Right ventricle myocardium inferior (tissue), 1 donor: ENCODE measurements around the gene RAB11FIP3. TPM values are rescaled to one million over a fixed set of nuclear protein-coding genes. Genes with fewer than 3 reads are reported as not detected.

Experiments used
- ATAC-seq: fragments of 200-7000 bp; cut with Tn5 transposase; one replicate; pipeline ENCODE4 v1.9.1; 2020; ENCODE audit warnings: mild to moderate bottlenecking, moderate library complexity
- DNase-seq: peaks from one replicate; pipeline ENCODE4 v3.0.0; 2021; ENCODE audit errors: missing footprints
- intact Hi-C: fragments of 100-400 bp; cut with DNase I; formaldehyde crosslinking; loops from one replicate; pipeline ENCODE4 v1.11.0; 2022
- microRNA-seq: library from miRNA; unstranded; fragments of <30 nt; microRNA quantifications from one replicate; pipeline ENCODE4 v1.2.0, GENCODE V29; 2020
- total RNA-seq: library from RNA; stranded (reverse); fragmentation: NEBNext Ultra II Directional; extraction: Animal tissue kit (Norgen Biotek cat#: 25700); gene quantifications from one replicate; pipeline ENCODE4 v1.2.1, GENCODE V29; 2021
- donor health status: DM: no; HTN: yes; CAD: no; lungs with severe emphysema.

The RAB11FIP3 gene
- total RNA-seq, 1 donor from 2014 or later: 23.3 TPM

DNA sequence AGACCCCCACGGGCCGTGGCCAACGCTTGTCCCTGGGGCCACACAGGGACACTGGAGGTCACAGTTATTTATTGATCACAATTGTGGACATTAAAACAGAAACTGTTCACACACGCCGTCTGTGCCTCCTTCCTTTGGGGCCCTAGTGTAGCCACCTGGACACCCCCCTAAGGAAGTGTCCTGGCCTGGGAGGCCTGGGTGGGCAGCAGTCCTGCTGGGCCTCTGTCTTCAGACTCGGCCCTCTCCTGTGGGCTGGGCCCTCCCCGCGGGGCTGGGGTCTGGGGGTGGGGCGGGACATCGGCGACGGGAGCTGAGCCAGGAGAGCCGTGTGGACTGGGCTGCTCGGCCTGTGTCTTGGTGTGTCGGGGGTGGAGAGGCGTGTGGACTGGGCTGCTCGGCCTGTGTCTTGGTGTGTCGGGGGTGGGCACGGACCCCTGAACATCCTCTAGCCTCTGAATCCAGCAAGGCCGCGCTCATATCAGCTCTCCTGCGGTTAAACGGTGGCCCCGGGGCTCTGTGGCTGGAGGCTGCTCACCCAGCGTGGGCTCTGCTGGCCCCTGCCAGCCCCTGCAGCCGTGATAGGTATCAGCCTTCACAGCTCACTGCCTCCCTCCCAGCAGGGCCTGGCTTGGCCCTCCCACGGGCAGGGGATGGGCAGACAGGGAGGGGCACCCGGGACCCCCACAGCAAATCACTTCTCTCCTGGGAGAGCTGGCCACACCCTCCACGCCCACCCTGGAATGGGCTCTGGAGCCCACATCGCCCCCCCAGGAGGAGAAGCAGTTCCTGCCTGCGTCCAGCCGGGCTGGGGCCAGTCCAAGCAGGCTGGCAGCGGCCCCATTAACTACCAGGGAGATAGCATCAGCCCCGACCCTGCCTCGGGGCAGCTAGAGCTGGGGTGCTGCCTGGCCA, 140.2 kb downstream of the RAB11FIP3 start:
- DNase-seq (no peak), ATAC-seq (no peak)
- intact Hi-C loops: no loop called here

DNA sequence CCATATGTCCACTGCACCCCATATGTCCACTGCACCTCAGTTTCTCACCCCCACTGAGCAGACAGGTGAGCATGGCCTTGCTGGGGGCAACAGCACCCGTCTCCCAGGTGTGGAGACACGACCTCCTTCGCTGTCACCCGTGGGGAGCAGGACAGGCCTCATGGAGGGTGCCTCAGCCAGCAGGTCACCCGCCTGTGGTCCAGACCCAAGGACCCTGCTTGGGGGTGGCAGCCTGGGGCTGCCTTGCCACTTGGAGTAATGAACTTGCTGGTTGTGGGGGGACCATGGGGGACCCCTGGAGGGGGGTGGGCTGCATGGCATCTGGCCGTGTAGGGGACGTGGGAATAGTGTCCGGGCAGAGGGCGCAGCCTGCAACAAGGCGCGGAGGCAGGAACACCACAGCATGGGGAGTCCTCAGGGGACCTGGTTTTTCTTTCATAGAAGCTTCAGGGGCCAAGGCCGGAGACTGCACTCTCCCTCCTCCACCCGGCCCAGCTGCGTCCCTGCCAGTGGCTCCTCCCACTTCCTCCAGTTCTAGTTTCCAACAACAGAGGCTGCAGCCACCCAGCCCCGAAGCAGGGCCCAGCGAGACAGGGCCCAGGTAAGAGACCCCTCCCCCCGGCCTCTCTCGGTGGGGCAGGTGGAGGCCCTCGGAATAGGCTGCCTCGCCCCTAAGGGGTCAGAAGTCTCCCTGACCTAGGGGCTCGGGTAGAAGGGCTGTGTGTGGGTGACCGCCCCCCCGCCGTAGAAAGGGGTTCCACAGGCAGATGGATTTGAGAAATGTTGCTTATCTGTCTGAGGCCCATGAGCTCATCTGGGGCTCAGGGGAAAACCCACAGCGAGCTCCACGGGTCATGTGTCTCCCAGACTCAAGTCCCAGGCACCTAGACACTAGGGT, 141.3 kb downstream of the RAB11FIP3 start, which contains the start of gene NHLRC4:
Gene NHLRC4, plus strand, starts transcription at position 531 of the 898 bp plus-strand sequence. CDS start 1,043 bp downstream, outside the sequence.
- intact Hi-C loops: no loop called here
- DNase-seq (peak; percentile 90), ATAC-seq (peak; percentile 61)

DNA sequence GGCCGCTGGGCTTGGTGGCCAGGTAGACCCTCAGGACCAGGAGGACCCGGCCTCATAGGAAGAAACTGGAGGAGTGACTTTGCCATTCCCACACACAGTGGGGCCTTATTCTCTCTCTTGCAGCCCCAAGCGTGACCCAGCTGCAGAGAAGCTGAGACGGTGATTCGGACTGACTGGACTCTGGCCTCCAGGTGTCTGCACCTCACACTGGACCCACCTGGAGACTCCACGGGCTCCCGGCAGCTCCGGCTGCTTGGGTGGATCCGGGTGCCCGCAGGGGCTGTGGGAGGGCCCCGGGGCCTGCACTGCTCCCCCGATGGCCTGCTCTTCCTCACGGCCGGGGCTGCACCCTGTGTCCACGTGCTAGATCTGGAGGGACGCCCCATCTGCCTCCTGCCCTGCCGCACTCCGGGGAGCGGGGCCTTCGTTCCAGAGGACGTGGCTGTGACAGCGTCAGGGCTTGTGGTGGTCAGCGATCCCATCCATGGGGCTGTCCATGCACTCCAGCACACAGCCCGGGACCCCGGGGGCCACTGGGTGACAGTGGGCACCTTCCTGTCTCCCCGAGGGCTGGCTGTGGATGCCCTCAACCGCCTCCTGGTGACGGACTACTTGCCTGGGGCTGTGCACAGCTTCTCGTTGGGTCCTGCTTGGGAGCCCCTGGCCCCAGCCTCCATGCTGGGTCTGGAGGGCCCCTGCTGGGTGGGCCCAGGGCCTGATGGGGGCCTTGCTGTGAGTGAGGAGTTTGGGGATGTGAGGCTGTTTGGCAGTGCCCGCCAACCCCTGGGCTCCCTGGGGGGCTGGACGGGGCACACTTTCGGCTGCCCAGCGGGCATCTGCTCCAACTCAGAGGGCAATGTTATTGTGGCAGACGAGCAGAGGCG, 142.2 kb downstream of the RAB11FIP3 start:
- no peak for DNase-seq
- intact Hi-C loops: no loop called here
- no peak for ATAC-seq

- intact Hi-C loops: no loop called here
- DNase-seq: no peak
- ATAC-seq: no peak
Measured at GRCh38 chr16:568401-569258, 143.2 kb downstream of the RAB11FIP3 start.

GRCh38 chr16:569445-570254, 144.2 kb downstream of the RAB11FIP3 start, which contains the start of gene PIGQ:
Gene PIGQ, plus strand, starts transcription at chr16:569968. Its CDS starts 4,107 bp downstream, at chr16:574075.
- ATAC-seq (peak; percentile 61), DNase-seq (peak; percentile 87)
- intact Hi-C loops: no loop called here

Small RNAs within 50 kb of the gene (microRNA-seq; reads per million reads assigned to microRNA genes)
- 1.4 reads per million for gene MIR3176
- not detected for gene MIR5587

Other genes starting within 250 kb of the RAB11FIP3 start
- 91.7 TPM for gene HBA1, start 249.0 kb upstream of the RAB11FIP3 start, total RNA-seq
- not detected for gene HBQ1, start 245.2 kb upstream of the RAB11FIP3 start, total RNA-seq
- gene LUC7L, start 196.2 kb upstream of the RAB11FIP3 start, total RNA-seq: 23.5 TPM
- gene FAM234A, start 190.8 kb upstream of the RAB11FIP3 start, total RNA-seq: 144 TPM
- gene RGS11, start 149.7 kb upstream of the RAB11FIP3 start, total RNA-seq: 15.4 TPM
- 9.3 TPM for gene ARHGDIG, start 145.1 kb upstream of the RAB11FIP3 start, total RNA-seq
- 1.6 TPM for gene PDIA2, start 142.5 kb upstream of the RAB11FIP3 start, total RNA-seq
- gene AXIN1, start 72.9 kb upstream of the RAB11FIP3 start, total RNA-seq: 12.8 TPM
- 83.1 TPM for gene MRPL28, start 55.1 kb upstream of the RAB11FIP3 start, total RNA-seq
- 32.1 TPM for gene PGAP6, start 43.7 kb upstream of the RAB11FIP3 start, total RNA-seq
- 91.3 TPM for gene NME4, start 28.4 kb upstream of the RAB11FIP3 start, total RNA-seq
- gene DECR2, start 23.8 kb upstream of the RAB11FIP3 start, total RNA-seq: 10.6 TPM
- gene CAPN15, start 102.1 kb downstream of the RAB11FIP3 start, total RNA-seq: 16.8 TPM
- gene PRR35, start 134.7 kb downstream of the RAB11FIP3 start, total RNA-seq: not detected
- 0.57 TPM for gene NHLRC4, start 141.4 kb downstream of the RAB11FIP3 start, total RNA-seq
- gene PIGQ, start 144.3 kb downstream of the RAB11FIP3 start, total RNA-seq: 16.6 TPM
- 8.8 TPM for gene RAB40C, start 164.4 kb downstream of the RAB11FIP3 start, total RNA-seq
- gene WFIKKN1, start 205.3 kb downstream of the RAB11FIP3 start, total RNA-seq: 0.16 TPM
- gene METTL26, start 210.7 kb downstream of the RAB11FIP3 start, total RNA-seq: 53.5 TPM
- gene MCRIP2, start 216.2 kb downstream of the RAB11FIP3 start, total RNA-seq: 194 TPM
- 7.7 TPM for gene WDR90, start 223.7 kb downstream of the RAB11FIP3 start, total RNA-seq
- 86.0 TPM for gene RHOT2, start 242.5 kb downstream of the RAB11FIP3 start, total RNA-seq